ENCODE results near the gene APOC3.

Gene APOC3

DNA sequence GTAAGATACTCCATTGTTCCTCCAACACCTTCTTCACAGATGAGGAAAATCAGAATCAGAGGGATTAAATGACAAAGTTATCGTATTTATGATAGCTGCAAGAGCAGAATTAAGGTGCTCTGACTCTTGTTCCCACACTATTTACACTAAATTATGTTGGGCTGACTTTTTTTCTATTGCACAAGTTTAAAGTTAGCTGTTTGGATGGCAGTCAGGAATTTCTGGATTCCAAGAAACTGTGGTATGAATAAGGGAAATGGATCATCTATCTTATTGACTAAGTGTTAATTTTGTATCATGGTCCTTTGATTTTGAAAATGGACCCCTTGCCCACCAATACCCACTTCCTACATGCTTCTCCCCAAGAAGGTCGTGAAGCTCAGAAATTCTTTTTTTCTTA is 27.6 kb downstream of the APOC3 start:
- Mint-ChIP-seq H3K27ac (no peak overlapping the region), H3K4me3 (no peak overlapping the region), H3K4me1 (peaks cover 15% of the 10 kb centered on the region), H3K9me3 (no peaks in the 10 kb centered on the region), H3K36me3 (ENCODE audit: low read depth) (peaks cover 82% of the 10 kb centered on the region), H3K27me3 (ENCODE audit: low read depth) (no peaks in the 10 kb centered on the region)
- TF ChIP-seq, protein P1, sequence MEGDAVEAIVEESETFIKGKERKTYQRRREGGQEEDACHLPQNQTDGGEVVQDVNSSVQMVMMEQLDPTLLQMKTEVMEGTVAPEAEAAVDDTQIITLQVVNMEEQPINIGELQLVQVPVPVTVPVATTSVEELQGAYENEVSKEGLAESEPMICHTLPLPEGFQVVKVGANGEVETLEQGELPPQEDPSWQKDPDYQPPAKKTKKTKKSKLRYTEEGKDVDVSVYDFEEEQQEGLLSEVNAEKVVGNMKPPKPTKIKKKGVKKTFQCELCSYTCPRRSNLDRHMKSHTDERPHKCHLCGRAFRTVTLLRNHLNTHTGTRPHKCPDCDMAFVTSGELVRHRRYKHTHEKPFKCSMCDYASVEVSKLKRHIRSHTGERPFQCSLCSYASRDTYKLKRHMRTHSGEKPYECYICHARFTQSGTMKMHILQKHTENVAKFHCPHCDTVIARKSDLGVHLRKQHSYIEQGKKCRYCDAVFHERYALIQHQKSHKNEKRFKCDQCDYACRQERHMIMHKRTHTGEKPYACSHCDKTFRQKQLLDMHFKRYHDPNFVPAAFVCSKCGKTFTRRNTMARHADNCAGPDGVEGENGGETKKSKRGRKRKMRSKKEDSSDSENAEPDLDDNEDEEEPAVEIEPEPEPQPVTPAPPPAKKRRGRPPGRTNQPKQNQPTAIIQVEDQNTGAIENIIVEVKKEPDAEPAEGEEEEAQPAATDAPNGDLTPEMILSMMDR (IDR thresholded peaks at IDR 0.05; ENCODE audit: unreplicated experiment in 3 of 3), result no peak

DNA sequence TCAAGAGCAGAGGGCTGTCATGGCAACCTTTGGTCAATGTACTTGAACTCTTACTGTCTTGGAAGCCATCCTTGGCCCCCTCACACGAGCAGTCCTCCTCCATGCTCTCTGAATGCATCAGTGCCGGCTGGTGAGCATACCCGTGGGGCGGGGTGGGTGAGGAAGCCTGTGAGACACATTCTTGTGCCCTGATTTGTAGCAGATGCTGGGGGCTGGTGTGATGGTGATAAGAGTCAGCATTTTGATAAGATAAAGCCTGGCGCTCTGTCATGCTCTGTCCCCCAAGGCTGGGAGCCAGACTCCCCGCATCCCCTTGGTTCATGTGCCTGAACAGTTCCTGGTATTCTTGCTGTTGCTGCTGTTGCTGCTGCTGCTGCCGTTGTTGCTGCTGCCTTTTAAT is 28.2 kb downstream of the APOC3 start:
- H3K9me3 Mint-ChIP-seq, result no peaks in the 10 kb centered on the region
- no peak overlapping the region for H3K27ac Mint-ChIP-seq
- H3K4me3 Mint-ChIP-seq, result no peak overlapping the region
- H3K36me3 Mint-ChIP-seq (ENCODE audit: low read depth), result peaks cover 79% of the 10 kb centered on the region
- no peaks in the 10 kb centered on the region for H3K27me3 Mint-ChIP-seq (ENCODE audit: low read depth)
- peaks cover 9% of the 10 kb centered on the region for H3K4me1 Mint-ChIP-seq
- TF ChIP-seq, protein P1 (IDR thresholded peaks at IDR 0.05; ENCODE audit: unreplicated experiment in 3 of 3), result no peak

DNA sequence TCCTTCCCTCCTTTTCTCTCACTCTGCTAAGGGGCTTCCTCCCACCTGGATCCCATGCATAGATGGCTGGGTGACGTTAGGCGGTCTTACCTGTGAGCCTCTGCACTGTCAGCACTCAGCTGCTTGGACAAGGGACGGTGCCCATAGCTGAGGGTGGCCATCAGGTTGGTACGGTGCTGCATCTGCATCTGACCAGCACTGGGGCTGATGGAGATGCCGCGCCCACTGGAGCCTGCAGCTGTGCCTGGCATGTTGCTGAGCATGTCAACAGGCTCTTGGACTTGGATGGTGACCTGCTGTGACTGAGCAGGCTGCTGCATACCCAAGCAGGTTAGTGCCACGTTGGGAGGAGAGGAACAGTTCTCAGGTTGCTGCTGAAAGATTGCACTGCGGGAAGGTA is 29.5 kb downstream of the APOC3 start:
- Mint-ChIP-seq H3K36me3 (ENCODE audit: low read depth) (peaks cover 79% of the 10 kb centered on the region), H3K4me1 (no peaks in the 10 kb centered on the region), H3K27me3 (ENCODE audit: low read depth) (no peaks in the 10 kb centered on the region), H3K4me3 (no peak overlapping the region), H3K9me3 (no peaks in the 10 kb centered on the region), H3K27ac (no peak overlapping the region)
- TF ChIP-seq, protein P1 (IDR thresholded peaks at IDR 0.05; ENCODE audit: unreplicated experiment in 3 of 3), result no peak

GRCh38 chr11:116860303-116860702 is 30.6 kb downstream of the APOC3 start:
- Mint-ChIP-seq H3K36me3 (ENCODE audit: low read depth) (peaks cover 76% of the 10 kb centered on the region), H3K4me1 (no peaks in the 10 kb centered on the region), H3K9me3 (no peaks in the 10 kb centered on the region), H3K27me3 (ENCODE audit: low read depth) (no peaks in the 10 kb centered on the region), H3K27ac (no peak overlapping the region), H3K4me3 (no peak overlapping the region)
- TF ChIP-seq, protein P1 (IDR thresholded peaks at IDR 0.05; ENCODE audit: unreplicated experiment in 3 of 3), result no peak

DNA sequence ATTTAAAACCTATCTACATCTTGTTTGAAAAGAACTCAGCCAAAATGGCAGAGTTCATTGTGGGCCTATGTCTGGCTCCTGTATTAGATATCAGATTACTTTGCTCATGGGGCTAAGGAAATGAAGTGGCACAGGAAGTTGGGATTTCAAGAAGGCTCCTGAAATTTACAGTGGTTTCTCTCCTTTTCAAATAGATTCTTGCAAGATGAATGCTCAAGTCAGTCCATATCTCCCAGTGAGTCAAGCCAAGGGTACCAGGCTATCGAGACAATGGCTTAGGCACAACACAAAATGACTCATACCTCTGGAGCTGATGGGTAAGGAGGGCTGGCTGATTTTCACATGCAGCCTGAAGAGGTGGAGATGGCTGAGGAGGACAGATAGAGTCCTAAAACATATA is 31.8 kb downstream of the APOC3 start:
- Mint-ChIP-seq H3K4me1 (no peaks in the 10 kb centered on the region), H3K9me3 (no peaks in the 10 kb centered on the region), H3K27ac (no peak overlapping the region), H3K4me3 (no peak overlapping the region), H3K27me3 (ENCODE audit: low read depth) (no peaks in the 10 kb centered on the region), H3K36me3 (ENCODE audit: low read depth) (peaks cover 75% of the 10 kb centered on the region)
- TF ChIP-seq, protein P1 (IDR thresholded peaks at IDR 0.05; ENCODE audit: unreplicated experiment in 3 of 3), result no peak

DNA sequence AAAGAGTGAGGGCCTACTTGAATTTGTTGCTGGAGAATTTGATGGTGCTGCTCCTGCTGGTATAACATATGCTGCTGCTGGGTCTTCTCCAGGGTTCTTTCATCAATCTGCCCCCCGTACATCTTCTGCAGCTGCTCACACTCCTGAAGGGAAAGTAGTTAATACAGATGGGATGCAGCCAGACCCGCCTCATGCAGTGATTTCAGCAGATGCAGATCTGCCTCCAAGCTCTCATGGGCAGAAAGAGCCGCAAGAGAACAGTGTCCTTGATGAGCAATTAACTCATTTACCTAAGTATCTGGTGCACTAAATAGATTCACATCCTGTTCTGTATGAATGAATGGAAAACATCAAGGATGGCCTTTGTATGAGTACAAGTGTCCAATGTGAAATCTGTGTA is 32.5 kb downstream of the APOC3 start:
- no peaks in the 10 kb centered on the region for H3K27me3 Mint-ChIP-seq (ENCODE audit: low read depth)
- TF ChIP-seq, protein P1 (IDR thresholded peaks at IDR 0.05; ENCODE audit: unreplicated experiment in 3 of 3), result no peak
- no peaks in the 10 kb centered on the region for H3K9me3 Mint-ChIP-seq
- H3K36me3 Mint-ChIP-seq (ENCODE audit: low read depth), result peaks cover 75% of the 10 kb centered on the region
- no peak overlapping the region for H3K4me3 Mint-ChIP-seq
- H3K4me1 Mint-ChIP-seq, result no peaks in the 10 kb centered on the region
- H3K27ac Mint-ChIP-seq, result no peak overlapping the region
